Central memory CD8-positive, alpha-beta T cell (primary cell): ENCODE data around the gene ANKRD13D.
A peak's percentile ranks its signal among the peaks of the same experiment; 100 is the strongest.

Experiments
- ATAC-seq: fragments of 150-1000 bp; cut with Tn5 transposase; replicated peaks from 2 replicates; pipeline ENCODE4 v1.10.0; 2022; ENCODE audit warnings: mild to moderate bottlenecking, moderate FRiP score, moderate number of reproducible peaks; ENCODE audit not compliant: poor library complexity, severe bottlenecking; ENCODE audit errors: extremely low read depth
- DNase-seq, 2 donors: peaks; one replicate each; pipeline ENCODE4 v3.0.0; 2021; ENCODE audit warnings: low spot score in 2 of 2
- H3K27ac Mint-ChIP-seq: one replicate; pipeline ENCODE4 v1.8.0; 2022; ENCODE audit warnings: low read depth, mild to moderate bottlenecking, moderate library complexity, mixed read lengths
- H3K27me3 Mint-ChIP-seq: one replicate; pipeline ENCODE4 v1.8.0; 2022; ENCODE audit warnings: mixed read lengths
- H3K36me3 Mint-ChIP-seq: one replicate; pipeline ENCODE4 v1.8.0; 2022; ENCODE audit warnings: mild to moderate bottlenecking, moderate library complexity, mixed read lengths; ENCODE audit not compliant: insufficient read depth
- H3K4me1 Mint-ChIP-seq: one replicate; pipeline ENCODE4 v1.8.0; 2022; ENCODE audit warnings: mixed read lengths
- H3K4me3 Mint-ChIP-seq: one replicate; pipeline ENCODE4 v1.8.0; 2022; ENCODE audit warnings: mild to moderate bottlenecking, moderate library complexity, mixed read lengths
- H3K9me3 Mint-ChIP-seq: one replicate; pipeline ENCODE4 v1.8.0; 2022; ENCODE audit warnings: mixed read lengths

ANKRD13D gene

GRCh38 chr11:67279589-67280340, 9.3 kb upstream of the ANKRD13D start:
- DNase-seq (no peak), ATAC-seq (no peak)
- Mint-ChIP-seq H3K4me3 (peak overlapping the region; percentile 99), H3K36me3 (peaks cover 71% of the 10 kb centered on the region), H3K27ac (peak overlapping the region; percentile 98), H3K9me3 (no peaks in the 10 kb centered on the region), H3K4me1 (peaks cover 50% of the 10 kb centered on the region), H3K27me3 (no peaks in the 10 kb centered on the region)

- peaks cover 74% of the 10 kb centered on the region for H3K36me3 Mint-ChIP-seq
- no peaks in the 10 kb centered on the region for H3K27me3 Mint-ChIP-seq
- no peaks in the 10 kb centered on the region for H3K9me3 Mint-ChIP-seq
- no peak overlapping the region for H3K4me3 Mint-ChIP-seq
- H3K4me1 Mint-ChIP-seq, result peaks cover 49% of the 10 kb centered on the region
- DNase-seq (no peak), ATAC-seq (no peak)
- peak overlapping the region; percentile 98 for H3K27ac Mint-ChIP-seq
Measured at GRCh38 chr11:67280341-67280787, 8.7 kb upstream of the ANKRD13D start.

- ATAC-seq (no peak), DNase-seq (no peak)
- Mint-ChIP-seq H3K27me3 (no peaks in the 10 kb centered on the region), H3K4me1 (peaks cover 43% of the 10 kb centered on the region), H3K27ac (peak overlapping the region; percentile 51), H3K9me3 (no peaks in the 10 kb centered on the region), H3K36me3 (peaks cover 76% of the 10 kb centered on the region), H3K4me3 (no peak overlapping the region)
Measured at GRCh38 chr11:67280788-67281551, 8.1 kb upstream of the ANKRD13D start.

- Mint-ChIP-seq H3K9me3 (no peaks in the 10 kb centered on the region), H3K36me3 (peaks cover 76% of the 10 kb centered on the region), H3K27me3 (no peaks in the 10 kb centered on the region), H3K4me1 (peaks cover 40% of the 10 kb centered on the region), H3K27ac (peak overlapping the region; percentile 83), H3K4me3 (no peak overlapping the region)
- DNase-seq, result no peak
- no peak for ATAC-seq
Measured at GRCh38 chr11:67281552-67282150, 7.5 kb upstream of the ANKRD13D start.

DNA sequence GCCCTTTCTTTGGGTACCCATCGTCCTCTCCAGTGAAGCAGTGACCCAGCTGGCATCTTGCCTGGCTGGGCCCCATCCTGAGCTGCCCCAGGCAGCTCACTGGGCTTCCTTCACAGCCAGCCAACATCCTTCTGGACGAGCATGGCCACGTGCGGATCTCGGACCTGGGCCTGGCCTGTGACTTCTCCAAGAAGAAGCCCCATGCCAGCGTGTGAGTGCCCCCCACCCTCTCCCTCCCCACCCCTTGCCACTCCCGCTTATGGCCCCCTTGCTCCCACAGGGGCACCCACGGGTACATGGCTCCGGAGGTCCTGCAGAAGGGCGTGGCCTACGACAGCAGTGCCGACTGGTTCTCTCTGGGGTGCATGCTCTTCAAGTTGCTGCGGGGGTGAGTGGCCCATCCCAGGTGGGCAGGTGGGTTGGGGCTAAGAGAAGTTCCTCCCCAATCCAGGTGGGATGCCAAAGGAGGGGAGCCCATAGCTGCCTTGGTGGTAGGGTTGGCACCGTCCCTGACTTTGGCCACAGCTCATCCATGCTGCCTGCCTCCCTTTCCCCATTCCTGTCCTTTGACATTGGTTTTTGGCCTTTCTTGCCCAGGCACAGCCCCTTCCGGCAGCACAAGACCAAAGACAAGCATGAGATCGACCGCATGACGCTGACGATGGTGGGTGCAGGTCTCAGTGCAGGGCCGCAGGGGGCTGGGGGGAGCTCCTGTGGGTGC, 6.8 kb upstream of the ANKRD13D start:
- DNase-seq (no peak), ATAC-seq (no peak)
- H3K4me1 Mint-ChIP-seq, result peaks cover 42% of the 10 kb centered on the region
- no peak overlapping the region for H3K4me3 Mint-ChIP-seq
- peak overlapping the region; percentile 83 for H3K27ac Mint-ChIP-seq
- no peaks in the 10 kb centered on the region for H3K27me3 Mint-ChIP-seq
- no peaks in the 10 kb centered on the region for H3K9me3 Mint-ChIP-seq
- H3K36me3 Mint-ChIP-seq, result peaks cover 76% of the 10 kb centered on the region

DNA sequence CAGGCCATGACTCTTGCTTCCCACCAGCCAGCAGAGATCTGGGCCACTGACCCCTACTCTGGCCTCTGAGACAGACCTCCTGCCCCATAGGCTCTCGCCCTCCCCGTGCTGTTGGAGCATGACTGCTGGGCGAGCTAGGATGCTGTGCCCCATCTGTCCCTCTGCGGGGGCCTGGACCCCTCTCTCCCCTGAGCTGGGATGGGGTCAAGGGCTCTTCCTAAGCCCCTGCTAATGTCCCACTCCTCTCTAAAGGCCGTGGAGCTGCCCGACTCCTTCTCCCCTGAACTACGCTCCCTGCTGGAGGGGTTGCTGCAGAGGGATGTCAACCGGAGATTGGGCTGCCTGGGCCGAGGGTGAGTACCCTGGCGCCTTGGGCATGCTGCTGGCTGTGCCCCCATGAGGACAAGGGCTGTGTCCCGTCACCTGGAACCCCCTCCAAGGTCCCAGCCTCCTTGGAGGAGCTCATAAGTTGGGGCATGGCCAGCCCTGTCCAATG, 6.2 kb upstream of the ANKRD13D start:
- ATAC-seq (no peak), DNase-seq (no peak)
- no peak overlapping the region for H3K4me3 Mint-ChIP-seq
- H3K27me3 Mint-ChIP-seq, result no peaks in the 10 kb centered on the region
- peaks cover 73% of the 10 kb centered on the region for H3K36me3 Mint-ChIP-seq
- peak overlapping the region; percentile 83 for H3K27ac Mint-ChIP-seq
- peaks cover 42% of the 10 kb centered on the region for H3K4me1 Mint-ChIP-seq
- no peaks in the 10 kb centered on the region for H3K9me3 Mint-ChIP-seq

- peaks cover 46% of the 10 kb centered on the region for H3K4me1 Mint-ChIP-seq
Measured at GRCh38 chr11:67283481-67283963, 5.6 kb upstream of the ANKRD13D start.

GRCh38 chr11:67284811-67285540, 4.1 kb upstream of the ANKRD13D start:
- H3K27me3 Mint-ChIP-seq, result no peaks in the 10 kb centered on the region
- peak overlapping the region; percentile 81 for H3K4me3 Mint-ChIP-seq
- H3K27ac Mint-ChIP-seq, result peak overlapping the region; percentile 97
- H3K4me1 Mint-ChIP-seq, result peaks cover 41% of the 10 kb centered on the region
- H3K36me3 Mint-ChIP-seq, result peaks cover 75% of the 10 kb centered on the region
- DNase-seq (no peak), ATAC-seq (no peak)
- no peaks in the 10 kb centered on the region for H3K9me3 Mint-ChIP-seq

More at GRCh38 chr11:67283481-67283963, 5.6 kb upstream of the ANKRD13D start:
- Mint-ChIP-seq H3K4me3 (no peak overlapping the region), H3K27me3 (no peaks in the 10 kb centered on the region), H3K9me3 (no peaks in the 10 kb centered on the region), H3K27ac (no peak overlapping the region), H3K36me3 (peaks cover 78% of the 10 kb centered on the region)
- ATAC-seq (no peak), DNase-seq (no peak)

DNA sequence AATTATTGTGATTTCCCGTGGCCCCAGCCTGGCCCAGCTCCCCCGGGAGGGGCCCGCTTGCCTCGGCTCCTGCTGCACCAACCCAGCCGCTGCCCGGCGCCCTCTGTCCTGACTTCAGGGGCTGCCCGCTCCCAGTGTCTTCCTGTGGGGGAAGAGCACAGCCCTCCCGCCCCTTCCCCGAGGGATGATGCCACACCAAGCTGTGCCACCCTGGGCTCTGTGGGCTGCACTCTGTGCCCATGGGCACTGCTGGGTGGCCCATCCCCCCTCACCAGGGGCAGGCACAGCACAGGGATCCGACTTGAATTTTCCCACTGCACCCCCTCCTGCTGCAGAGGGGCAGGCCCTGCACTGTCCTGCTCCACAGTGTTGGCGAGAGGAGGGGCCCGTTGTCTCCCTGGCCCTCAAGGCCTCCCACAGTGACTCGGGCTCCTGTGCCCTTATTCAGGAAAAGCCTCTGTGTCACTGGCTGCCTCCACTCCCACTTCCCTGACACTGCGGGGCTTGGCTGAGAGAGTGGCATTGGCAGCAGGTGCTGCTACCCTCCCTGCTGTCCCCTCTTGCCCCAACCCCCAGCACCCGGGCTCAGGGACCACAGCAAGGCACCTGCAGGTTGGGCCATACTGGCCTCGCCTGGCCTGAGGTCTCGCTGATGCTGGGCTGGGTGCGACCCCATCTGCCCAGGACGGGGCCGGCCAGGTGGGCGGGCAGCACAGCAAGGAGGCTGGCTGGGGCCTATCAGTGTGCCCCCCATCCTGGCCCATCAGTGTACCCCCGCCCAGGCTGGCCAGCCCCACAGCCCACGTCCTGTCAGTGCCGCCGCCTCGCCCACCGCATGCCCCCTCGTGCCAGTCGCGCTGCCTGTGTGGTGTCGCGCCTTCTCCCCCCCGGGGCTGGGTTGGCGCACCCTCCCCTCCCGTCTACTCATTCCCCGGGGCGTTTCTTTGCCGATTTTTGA, 3.3 kb upstream of the ANKRD13D start:
- Mint-ChIP-seq H3K9me3 (no peaks in the 10 kb centered on the region), H3K27me3 (no peaks in the 10 kb centered on the region), H3K36me3 (peaks cover 77% of the 10 kb centered on the region), H3K4me1 (peaks cover 45% of the 10 kb centered on the region), H3K27ac (peak overlapping the region; percentile 97), H3K4me3 (peak overlapping the region; percentile 81)
- peak; percentile 11 for ATAC-seq
- DNase-seq, result peak in 1 of 2 donors; percentile 57

DNA sequence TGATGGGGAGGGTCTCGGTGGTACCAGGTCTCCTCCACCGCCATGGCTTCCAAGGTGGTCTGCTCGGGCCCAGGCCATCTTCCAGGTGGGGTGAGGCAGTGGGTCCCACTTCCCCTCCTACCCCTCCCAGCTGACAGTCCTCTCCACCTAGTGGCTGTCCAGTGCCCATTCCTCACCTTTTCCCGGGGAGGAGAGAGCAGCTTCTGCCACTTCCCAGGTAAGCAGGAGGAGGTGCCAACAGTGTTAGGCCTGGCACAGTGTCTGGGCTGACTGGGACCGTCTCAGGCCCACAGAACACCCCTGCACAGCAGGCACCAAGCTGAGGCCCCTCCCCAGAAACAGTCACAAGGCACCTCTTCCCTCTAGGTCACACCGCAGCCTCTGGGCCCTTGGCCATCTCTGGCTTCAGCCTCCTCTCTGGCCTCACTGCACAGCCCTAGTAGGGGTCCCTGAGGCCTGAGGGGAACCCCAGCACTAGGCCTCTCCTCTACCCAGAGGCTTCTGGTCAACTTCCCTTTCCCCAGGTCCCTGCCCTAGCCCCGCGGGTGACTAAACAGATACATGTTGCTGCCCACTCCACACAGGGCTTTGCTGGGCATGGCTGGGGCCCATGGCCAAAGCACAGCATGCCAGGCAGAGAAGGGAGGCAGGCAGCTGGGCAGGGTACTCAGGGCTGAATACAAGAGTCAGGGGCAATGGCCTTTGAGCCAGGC, 2.3 kb upstream of the ANKRD13D start:
- peaks cover 77% of the 10 kb centered on the region for H3K36me3 Mint-ChIP-seq
- peak overlapping the region; percentile 81 for H3K4me3 Mint-ChIP-seq
- peaks cover 48% of the 10 kb centered on the region for H3K4me1 Mint-ChIP-seq
- ATAC-seq (no peak), DNase-seq (no peak)
- H3K27ac Mint-ChIP-seq, result peak overlapping the region; percentile 97
- no peaks in the 10 kb centered on the region for H3K9me3 Mint-ChIP-seq
- H3K27me3 Mint-ChIP-seq, result no peaks in the 10 kb centered on the region
